Right atrium auricular region (tissue), 2 donors: ENCODE results near the gene IL31. TPM values are rescaled to one million over a fixed set of nuclear protein-coding genes. Genes with fewer than 3 reads are reported as not detected.

Experiments
- DNase-seq: peaks from one replicate; pipeline ENCODE4 v3.0.0-alpha.2; 2019; ENCODE audit warnings: low spot score
- H3K27ac ChIP-seq, 2 donors: fragments of 200-600 bp; sonication (generic); 1 replicate in 1 of 2; 2 replicates in 1 of 2; pipeline ENCODE4 v1.5.1; 2016 to 2019
- H3K27me3 ChIP-seq, 2 donors: fragments of 200-600 bp; sonication (generic); one replicate each; pipeline versions ENCODE4 v1.5.1 to v1.6.0; 2017 to 2019
- H3K36me3 ChIP-seq: fragments of 200-600 bp; sonication (generic); one replicate; pipeline ENCODE4 v1.5.1; 2016
- H3K4me1 ChIP-seq, 2 donors: fragments of 200-600 bp; sonication (generic); one replicate each; pipeline versions ENCODE4 v1.5.1 to v1.6.0; 2017 to 2019
- H3K4me3 ChIP-seq, 2 donors: fragments of 200-600 bp; sonication (generic); 1 replicate in 1 of 2; 2 replicates in 1 of 2; pipeline ENCODE4 v1.5.1; 2017 to 2019; ENCODE audit warnings: mild to moderate bottlenecking in 1 of 2, moderate library complexity in 1 of 2
- H3K9me3 ChIP-seq, 2 donors: fragments of 200-600 bp; sonication (generic); one replicate each; pipeline ENCODE4 v1.5.1; 2019
- total RNA-seq, 2 donors: library from RNA; depleted of rRNA; stranded (reverse); fragments of >200 nt; gene quantifications; one replicate each; pipeline ENCODE4 v1.1.0, GENCODE V29; 2016
- TF ChIP-seq, protein P1 (sequence below), 2 donors: fragments of 200-600 bp; sonication (generic); IDR thresholded peaks; one replicate each; pipeline ENCODE4 v1.5.1; 2019; ENCODE audit warnings: antibody characterized with exemption in 2 of 2

IL31 gene
- total RNA-seq, 2 donors from 2014 or later = not detected

DNA sequence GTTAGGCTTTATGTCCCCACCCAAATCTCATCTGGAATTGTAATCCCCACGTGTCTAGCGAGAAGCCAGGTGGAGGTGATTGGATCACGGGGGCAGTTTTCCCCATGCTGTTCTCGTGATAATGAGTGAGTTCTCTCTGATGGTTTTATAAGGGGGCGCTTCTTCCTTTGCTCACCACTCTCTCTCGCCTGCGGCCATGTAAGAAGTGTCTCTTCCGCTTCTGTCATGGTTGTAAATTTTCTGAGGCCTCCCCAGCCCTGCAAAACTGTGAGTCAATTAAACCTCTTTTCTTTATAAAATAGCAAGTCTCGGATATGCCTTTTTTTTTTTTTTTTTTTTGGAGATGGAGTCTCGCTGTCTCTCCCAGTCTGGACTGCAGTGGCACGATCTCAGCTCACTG lies 13.3 kb downstream of the IL31 start:
- no peaks in the 10 kb centered on the region for H3K4me1 ChIP-seq
- no peaks in the 10 kb centered on the region for H3K27me3 ChIP-seq
- no peaks in the 10 kb centered on the region for H3K36me3 ChIP-seq
- TF ChIP-seq, protein P1, sequence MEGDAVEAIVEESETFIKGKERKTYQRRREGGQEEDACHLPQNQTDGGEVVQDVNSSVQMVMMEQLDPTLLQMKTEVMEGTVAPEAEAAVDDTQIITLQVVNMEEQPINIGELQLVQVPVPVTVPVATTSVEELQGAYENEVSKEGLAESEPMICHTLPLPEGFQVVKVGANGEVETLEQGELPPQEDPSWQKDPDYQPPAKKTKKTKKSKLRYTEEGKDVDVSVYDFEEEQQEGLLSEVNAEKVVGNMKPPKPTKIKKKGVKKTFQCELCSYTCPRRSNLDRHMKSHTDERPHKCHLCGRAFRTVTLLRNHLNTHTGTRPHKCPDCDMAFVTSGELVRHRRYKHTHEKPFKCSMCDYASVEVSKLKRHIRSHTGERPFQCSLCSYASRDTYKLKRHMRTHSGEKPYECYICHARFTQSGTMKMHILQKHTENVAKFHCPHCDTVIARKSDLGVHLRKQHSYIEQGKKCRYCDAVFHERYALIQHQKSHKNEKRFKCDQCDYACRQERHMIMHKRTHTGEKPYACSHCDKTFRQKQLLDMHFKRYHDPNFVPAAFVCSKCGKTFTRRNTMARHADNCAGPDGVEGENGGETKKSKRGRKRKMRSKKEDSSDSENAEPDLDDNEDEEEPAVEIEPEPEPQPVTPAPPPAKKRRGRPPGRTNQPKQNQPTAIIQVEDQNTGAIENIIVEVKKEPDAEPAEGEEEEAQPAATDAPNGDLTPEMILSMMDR (IDR thresholded peaks at IDR 0.05) = no peak
- DNase-seq = no peak
- no peak overlapping the region for H3K27ac ChIP-seq
- H3K4me3 ChIP-seq = no peak overlapping the region
- no peaks in the 10 kb centered on the region for H3K9me3 ChIP-seq

DNA sequence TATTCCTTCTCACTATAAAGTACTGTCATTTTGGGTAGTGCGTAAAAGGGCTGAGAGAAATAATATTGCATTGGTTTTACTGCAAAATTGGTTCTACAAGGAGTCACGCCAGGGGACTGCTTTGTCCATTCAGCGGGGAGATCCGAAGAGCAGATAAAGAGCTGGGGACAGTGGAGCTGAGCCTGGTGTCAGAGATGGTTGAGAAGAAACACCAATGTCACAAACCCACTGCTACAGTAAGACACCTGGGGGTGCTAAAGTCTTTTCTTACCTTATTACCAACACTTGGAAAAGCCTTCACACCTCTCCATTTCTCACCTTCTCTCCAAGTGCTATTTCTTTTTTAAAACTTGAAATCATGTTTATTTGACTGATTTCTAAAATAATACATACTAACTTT lies 14.1 kb downstream of the IL31 start:
- H3K4me3 ChIP-seq = no peak overlapping the region
- no peaks in the 10 kb centered on the region for H3K36me3 ChIP-seq
- H3K27me3 ChIP-seq = no peaks in the 10 kb centered on the region
- H3K4me1 ChIP-seq = no peaks in the 10 kb centered on the region
- no peaks in the 10 kb centered on the region for H3K9me3 ChIP-seq
- no peak overlapping the region for H3K27ac ChIP-seq
- no peak for DNase-seq
- TF ChIP-seq, protein P1 (IDR thresholded peaks at IDR 0.05) = no peak

DNA sequence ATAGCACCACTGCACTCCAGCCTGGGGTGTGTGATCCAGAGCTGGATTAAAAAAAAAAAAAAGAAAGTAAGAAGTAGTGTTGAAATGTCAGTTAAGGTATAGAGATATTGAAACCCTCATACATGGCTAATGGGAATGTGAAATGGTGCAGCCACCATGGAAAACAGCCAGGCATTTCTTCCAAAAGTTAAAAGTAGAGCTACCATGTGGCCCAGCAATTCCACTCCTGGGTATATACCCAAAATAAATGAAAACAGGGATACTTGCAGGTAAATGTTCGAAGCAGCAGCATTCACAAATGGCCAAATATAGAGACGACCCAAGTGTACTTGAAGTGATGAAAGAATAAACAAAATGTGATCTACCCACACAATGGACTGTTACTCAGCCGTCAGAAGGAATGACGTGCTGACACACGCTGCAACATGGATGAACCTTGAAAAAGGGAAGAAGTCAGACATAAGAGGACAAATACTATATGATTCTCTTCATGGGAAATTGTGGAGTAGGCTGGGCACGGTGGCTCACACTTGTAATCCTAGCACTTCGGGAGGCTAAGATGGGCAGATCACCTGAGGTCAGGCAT lies 15.2 kb downstream of the IL31 start:
- no peak overlapping the region for H3K4me3 ChIP-seq
- no peaks in the 10 kb centered on the region for H3K36me3 ChIP-seq
- H3K4me1 ChIP-seq = no peaks in the 10 kb centered on the region
- no peak for DNase-seq
- no peaks in the 10 kb centered on the region for H3K9me3 ChIP-seq
- H3K27me3 ChIP-seq = no peaks in the 10 kb centered on the region
- TF ChIP-seq, protein P1 (IDR thresholded peaks at IDR 0.05) = no peak
- no peak overlapping the region for H3K27ac ChIP-seq

DNA sequence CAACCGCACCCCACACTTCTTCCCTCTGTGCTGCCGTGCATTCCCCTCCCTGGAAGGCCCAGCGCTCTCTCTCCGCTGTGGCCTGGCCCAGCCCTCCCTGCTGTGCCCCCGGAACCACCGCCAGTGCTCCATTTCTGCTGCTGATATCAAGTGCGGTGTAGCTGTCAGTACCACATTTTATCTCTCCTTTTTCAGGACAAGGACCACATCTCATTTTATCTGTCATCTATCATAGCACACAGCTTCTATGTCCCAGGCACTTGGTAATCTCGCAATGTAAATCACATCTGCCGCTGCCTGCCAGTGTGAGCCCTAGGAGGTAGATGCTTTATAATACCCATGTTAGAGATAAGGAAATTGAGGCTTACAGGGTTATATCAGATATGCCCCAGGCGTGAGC lies 18.3 kb downstream of the IL31 start:
- Histone ChIP-seq H3K27ac (no peak overlapping the region), H3K4me3 (no peak overlapping the region), H3K9me3 (no peaks in the 10 kb centered on the region), H3K4me1 (no peaks in the 10 kb centered on the region), H3K36me3 (no peaks in the 10 kb centered on the region), H3K27me3 (no peaks in the 10 kb centered on the region)
- TF ChIP-seq, protein P1 (IDR thresholded peaks at IDR 0.05) = no peak
- no peak for DNase-seq

DNA sequence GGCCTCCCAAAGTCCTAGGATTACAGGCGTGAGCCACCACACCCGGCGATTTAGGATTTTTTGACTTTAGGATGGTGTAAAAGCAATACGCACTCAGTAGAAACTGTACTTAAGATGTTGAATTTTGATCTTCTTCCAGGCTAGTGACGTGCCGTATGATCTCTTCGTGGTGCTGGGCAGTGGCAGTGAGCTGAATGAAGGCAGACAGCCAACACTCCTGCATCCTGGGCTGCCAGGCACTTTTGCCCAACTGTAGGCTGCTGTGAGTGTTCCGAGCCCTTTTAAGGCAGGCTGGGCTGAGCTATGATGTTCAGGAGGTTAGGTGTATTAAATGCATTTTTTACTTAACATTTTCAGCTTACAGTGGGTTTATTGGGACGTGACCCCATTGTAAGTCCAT lies 21.3 kb downstream of the IL31 start:
- TF ChIP-seq, protein P1 (IDR thresholded peaks at IDR 0.05) = no peak
- Histone ChIP-seq H3K9me3 (no peaks in the 10 kb centered on the region), H3K4me3 (no peak overlapping the region), H3K36me3 (no peaks in the 10 kb centered on the region), H3K27me3 (no peaks in the 10 kb centered on the region), H3K4me1 (no peaks in the 10 kb centered on the region), H3K27ac (no peak overlapping the region)
- DNase-seq = no peak

DNA sequence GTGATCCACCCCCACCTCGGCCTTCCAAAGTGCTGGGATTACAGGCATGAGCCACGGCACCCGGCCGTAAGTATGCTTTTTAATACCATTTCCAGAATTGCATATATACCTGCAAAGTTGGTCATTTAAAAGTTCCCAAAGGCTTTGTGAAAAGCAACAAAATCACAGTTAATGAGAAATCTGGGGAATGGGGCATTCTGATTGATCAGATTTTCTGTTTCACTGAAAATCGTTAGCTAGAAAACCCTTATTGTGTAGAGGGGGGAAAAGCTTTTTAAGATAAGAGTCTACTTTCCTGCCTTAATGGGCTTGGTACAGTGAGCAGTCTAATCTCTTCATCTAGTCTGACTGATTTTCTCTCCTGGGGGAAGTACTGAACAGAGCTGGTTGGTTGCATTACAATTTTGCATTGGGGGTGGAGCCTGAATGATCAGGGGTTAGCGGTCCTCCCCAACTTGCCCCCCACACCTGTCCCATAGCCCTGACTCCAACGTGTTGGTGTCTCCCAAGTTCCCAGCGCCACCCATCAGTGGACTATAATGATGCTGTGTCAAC lies 23.8 kb downstream of the IL31 start:
- no peak overlapping the region for H3K4me3 ChIP-seq
- TF ChIP-seq, protein P1 (IDR thresholded peaks at IDR 0.05) = no peak
- H3K4me1 ChIP-seq = no peaks in the 10 kb centered on the region
- H3K9me3 ChIP-seq = no peaks in the 10 kb centered on the region
- no peak overlapping the region for H3K27ac ChIP-seq
- no peaks in the 10 kb centered on the region for H3K36me3 ChIP-seq
- no peaks in the 10 kb centered on the region for H3K27me3 ChIP-seq
- no peak for DNase-seq
